ENCODE data around the gene HVCN1. TPM values are rescaled to one million over a fixed set of nuclear protein-coding genes. Genes with fewer than 3 reads are reported as not detected.
"Not testable (repeated sequence)": the region's sequence is repeated elsewhere in the genome, so short reads cannot be mapped to it uniquely, and the experiment has no call there.

Gene HVCN1
- total and polyA plus RNA-seq, 3 experiments from 2014 or later = 17.6 to 20.2 (median 18.5) TPM

GRCh38 chr12:110658242-110658641 is 30.7 kb downstream of the HVCN1 start:
- Mint-ChIP-seq H3K27ac (peak overlapping the region in 5 of 8 donors; percentile 31 to 86 (median 79)), H3K4me3 (no peak overlapping the region), H3K36me3 (peaks cover 0 to 13% (median 4%) of the 10 kb centered on the region in 3 donors), H3K9me3 (no peaks in the 10 kb centered on the region), H3K4me1 (peaks cover 19 to 28% (median 22%) of the 10 kb centered on the region in 3 donors), H3K27me3 (no peaks in the 10 kb centered on the region)
- H3K9me3 ChIP-seq (ENCODE audit: low read length) = no peaks in the 10 kb centered on the region
- no peak overlapping the region for H3K27ac ChIP-seq (ENCODE audit: low read depth, low read length)
- no peak for DNase-seq
- H3K4me1 ChIP-seq (ENCODE audit: insufficient read depth, low read length) = peaks cover 19% of the 10 kb centered on the region
- no peak overlapping the region for H3K4me3 ChIP-seq (ENCODE audit: low read length)
- ChIA-PET CTCF (no interaction called here), POLR2A (no interaction called here)
- H3K27me3 ChIP-seq (ENCODE audit: insufficient read depth, low read length, poor library complexity, severe bottlenecking) = no peaks in the 10 kb centered on the region
- H3K36me3 ChIP-seq (ENCODE audit: insufficient read depth, low read length) = no peaks in the 10 kb centered on the region

- Mint-ChIP-seq H3K9me3 (no peaks in the 10 kb centered on the region), H3K27ac (peak overlapping the region in 6 of 8 donors; percentile 36 to 86 (median 66)), H3K36me3 (peaks cover 0 to 15% (median 6%) of the 10 kb centered on the region in 3 donors), H3K4me1 (peaks cover 18 to 24% (median 18%) of the 10 kb centered on the region in 3 donors), H3K27me3 (no peaks in the 10 kb centered on the region), H3K4me3 (no peak overlapping the region)
- no peak for DNase-seq
- Histone ChIP-seq H3K9me3 (ENCODE audit: low read length) (no peaks in the 10 kb centered on the region), H3K36me3 (ENCODE audit: insufficient read depth, low read length) (no peaks in the 10 kb centered on the region), H3K27me3 (ENCODE audit: insufficient read depth, low read length, poor library complexity, severe bottlenecking) (no peaks in the 10 kb centered on the region), H3K4me1 (ENCODE audit: insufficient read depth, low read length) (peaks cover 19% of the 10 kb centered on the region), H3K4me3 (ENCODE audit: low read length) (no peak overlapping the region), H3K27ac (ENCODE audit: low read depth, low read length) (no peak overlapping the region)
- CTCF ChIA-PET = no interaction called here
- POLR2A ChIA-PET = no interaction called here
These were observed 31.2 kb downstream of the HVCN1 start for GRCh38 chr12:110657747-110658146.

GRCh38 chr12:110656071-110656655 is 32.8 kb downstream of the HVCN1 start:
- H3K4me1 Mint-ChIP-seq = peaks cover 2 to 8% (median 5%) of the 10 kb centered on the region in 3 donors
- H3K4me3 Mint-ChIP-seq = no peak overlapping the region
- no peaks in the 10 kb centered on the region for H3K9me3 ChIP-seq (ENCODE audit: low read length)
- H3K4me1 ChIP-seq (ENCODE audit: insufficient read depth, low read length) = peaks cover 3% of the 10 kb centered on the region
- DNase-seq = no peak
- H3K27ac ChIP-seq (ENCODE audit: low read depth, low read length) = no peak overlapping the region
- H3K9me3 Mint-ChIP-seq = no peaks in the 10 kb centered on the region
- no peaks in the 10 kb centered on the region for H3K36me3 ChIP-seq (ENCODE audit: insufficient read depth, low read length)
- peak overlapping the region in 1 of 8 donors; percentile 57 for H3K27ac Mint-ChIP-seq
- H3K4me3 ChIP-seq (ENCODE audit: low read length) = no peak overlapping the region
- ChIA-PET POLR2A (no interaction called here), CTCF (interaction anchor here (0.5 to 1.2 kb wide), 2 partner anchors 29 to 225 kb away, joined by 3 to 6 read pairs; no protein-coding TSS in a partner anchor)
- no peaks in the 10 kb centered on the region for H3K27me3 Mint-ChIP-seq
- H3K27me3 ChIP-seq (ENCODE audit: insufficient read depth, low read length, poor library complexity, severe bottlenecking) = no peaks in the 10 kb centered on the region
- H3K36me3 Mint-ChIP-seq = peaks cover 0 to 26% (median 6%) of the 10 kb centered on the region in 3 donors

- H3K4me3 ChIP-seq (ENCODE audit: low read length); H3K4me3 Mint-ChIP-seq; H3K27me3 Mint-ChIP-seq; H3K4me1 ChIP-seq (ENCODE audit: insufficient read depth, low read length); H3K27me3 ChIP-seq (ENCODE audit: insufficient read depth, low read length, poor library complexity, severe bottlenecking); H3K4me1 Mint-ChIP-seq; H3K9me3 Mint-ChIP-seq; DNase-seq; POLR2A ChIA-PET; CTCF ChIA-PET; H3K27ac ChIP-seq (ENCODE audit: low read depth, low read length); H3K9me3 ChIP-seq (ENCODE audit: low read length); H3K36me3 ChIP-seq (ENCODE audit: insufficient read depth, low read length): not testable (repeated sequence)
- peaks cover 0 to 41% (median 12%) of the 10 kb centered on the region in 3 donors for H3K36me3 Mint-ChIP-seq
- H3K27ac Mint-ChIP-seq = peak overlapping the region in 4 of 8 donors; percentile 8 to 79 (median 76)
These were observed 34.7 kb downstream of the HVCN1 start for GRCh38 chr12:110654238-110654637.

GRCh38 chr12:110649341-110649847 is 39.5 kb downstream of the HVCN1 start:
- Mint-ChIP-seq H3K27ac (peak overlapping the region in 1 of 8 donors; percentile 68), H3K27me3 (no peaks in the 10 kb centered on the region), H3K9me3 (no peaks in the 10 kb centered on the region), H3K4me1 (peaks cover 13 to 18% (median 13%) of the 10 kb centered on the region in 3 donors), H3K36me3 (peaks cover 0 to 51% (median 21%) of the 10 kb centered on the region in 3 donors), H3K4me3 (no peak overlapping the region)
- CTCF ChIA-PET = interaction anchor here (1.1 kb wide), 1 partner anchor 15 kb away, joined by 4 read pairs; no protein-coding TSS in a partner anchor
- DNase-seq = no peak
- no peaks in the 10 kb centered on the region for H3K9me3 ChIP-seq (ENCODE audit: low read length)
- POLR2A ChIA-PET = no interaction called here
- no peaks in the 10 kb centered on the region for H3K36me3 ChIP-seq (ENCODE audit: insufficient read depth, low read length)
- H3K27me3 ChIP-seq (ENCODE audit: insufficient read depth, low read length, poor library complexity, severe bottlenecking) = no peaks in the 10 kb centered on the region
- no peak overlapping the region for H3K27ac ChIP-seq (ENCODE audit: low read depth, low read length)
- no peak overlapping the region for H3K4me3 ChIP-seq (ENCODE audit: low read length)
- H3K4me1 ChIP-seq (ENCODE audit: insufficient read depth, low read length) = peaks cover 20% of the 10 kb centered on the region

GRCh38 chr12:110647631-110648040 is 41.3 kb downstream of the HVCN1 start:
- peak in 2 of 5 donors; percentile 25 to 50 for DNase-seq
- Mint-ChIP-seq H3K36me3 (peaks cover 0 to 43% (median 19%) of the 10 kb centered on the region in 3 donors), H3K27ac (peak overlapping the region; percentile 32 to 78 (median 53)), H3K4me1 (peaks cover 11 to 18% (median 13%) of the 10 kb centered on the region in 3 donors), H3K4me3 (peak overlapping the region in 1 of 7 donors; percentile 5), H3K27me3 (no peaks in the 10 kb centered on the region), H3K9me3 (no peaks in the 10 kb centered on the region)
- Histone ChIP-seq H3K27ac (ENCODE audit: low read depth, low read length) (no peak overlapping the region), H3K27me3 (ENCODE audit: insufficient read depth, low read length, poor library complexity, severe bottlenecking) (no peaks in the 10 kb centered on the region), H3K9me3 (ENCODE audit: low read length) (no peaks in the 10 kb centered on the region), H3K4me1 (ENCODE audit: insufficient read depth, low read length) (peaks cover 20% of the 10 kb centered on the region), H3K4me3 (ENCODE audit: low read length) (no peak overlapping the region), H3K36me3 (ENCODE audit: insufficient read depth, low read length) (no peaks in the 10 kb centered on the region)
- ChIA-PET POLR2A (no interaction called here), CTCF (no interaction called here)

- Mint-ChIP-seq H3K9me3 (no peaks in the 10 kb centered on the region), H3K4me1 (no peaks in the 10 kb centered on the region), H3K27ac (peak overlapping the region in 1 of 8 donors; percentile 43), H3K4me3 (no peak overlapping the region), H3K36me3 (peaks cover 0 to 6% (median 0%) of the 10 kb centered on the region in 3 donors), H3K27me3 (no peaks in the 10 kb centered on the region)
- Histone ChIP-seq H3K27me3 (ENCODE audit: insufficient read depth, low read length, poor library complexity, severe bottlenecking) (no peaks in the 10 kb centered on the region), H3K4me3 (ENCODE audit: low read length) (no peak overlapping the region), H3K36me3 (ENCODE audit: insufficient read depth, low read length) (no peaks in the 10 kb centered on the region), H3K27ac (ENCODE audit: low read depth, low read length) (no peak overlapping the region), H3K9me3 (ENCODE audit: low read length) (no peaks in the 10 kb centered on the region), H3K4me1 (ENCODE audit: insufficient read depth, low read length) (no peaks in the 10 kb centered on the region)
- DNase-seq = no peak
- CTCF ChIA-PET = no interaction called here
- POLR2A ChIA-PET = no interaction called here
These were observed 47.4 kb downstream of the HVCN1 start for GRCh38 chr12:110641521-110641920.

GRCh38 chr12:110640275-110641025 is 48.5 kb downstream of the HVCN1 start:
- ChIA-PET CTCF (no interaction called here), POLR2A (interaction anchor here (0.6 kb wide), 1 partner anchor 27 kb away, joined by 3 read pairs; no protein-coding TSS in a partner anchor)
- Mint-ChIP-seq H3K4me3 (no peak overlapping the region), H3K27ac (no peak overlapping the region), H3K9me3 (no peaks in the 10 kb centered on the region), H3K36me3 (peaks cover 0 to 7% (median 0%) of the 10 kb centered on the region in 3 donors), H3K27me3 (no peaks in the 10 kb centered on the region), H3K4me1 (no peaks in the 10 kb centered on the region)
- H3K4me3 ChIP-seq (ENCODE audit: low read length) = no peak overlapping the region
- H3K27ac ChIP-seq (ENCODE audit: low read depth, low read length) = no peak overlapping the region
- no peaks in the 10 kb centered on the region for H3K9me3 ChIP-seq (ENCODE audit: low read length)
- no peaks in the 10 kb centered on the region for H3K36me3 ChIP-seq (ENCODE audit: insufficient read depth, low read length)
- H3K4me1 ChIP-seq (ENCODE audit: insufficient read depth, low read length) = no peaks in the 10 kb centered on the region
- no peaks in the 10 kb centered on the region for H3K27me3 ChIP-seq (ENCODE audit: insufficient read depth, low read length, poor library complexity, severe bottlenecking)
- DNase-seq = no peak

Measured in CD8-positive, alpha-beta memory T cell (primary cell).